Activated CD4-positive, alpha-beta T cell treated with anti-CD3 and anti-CD28 coated beads, Interleukin-2, amount 10 ng/mL, durations not matched to agents 24 days and 14 days (primary cell): Measurements from ENCODE around the gene PARP12. TPM values are rescaled to one million over a fixed set of nuclear protein-coding genes. Genes with fewer than 3 reads are reported as not detected.
"Not testable (repeated sequence)": the region's sequence is repeated elsewhere in the genome, so short reads cannot be mapped to it uniquely, and the experiment has no call there.

Experiments
- DNase-seq: peaks from one replicate; pipeline ENCODE4 v3.0.0; 2022
- H3K27ac Mint-ChIP-seq: one replicate; pipeline ENCODE4 v1.8.0; 2022; ENCODE audit warnings: mild to moderate bottlenecking, mixed read lengths
- H3K27me3 Mint-ChIP-seq: one replicate; pipeline ENCODE4 v1.8.0; 2022; ENCODE audit warnings: mixed read lengths
- H3K36me3 Mint-ChIP-seq: one replicate; pipeline ENCODE4 v1.8.0; 2022; ENCODE audit warnings: low read depth, mild to moderate bottlenecking, mixed read lengths
- H3K4me1 Mint-ChIP-seq: one replicate; pipeline ENCODE4 v1.8.0; 2021; ENCODE audit warnings: mixed read lengths
- H3K4me3 Mint-ChIP-seq: one replicate; pipeline ENCODE4 v1.8.0; 2022; ENCODE audit warnings: mild to moderate bottlenecking, moderate library complexity, mixed read lengths
- H3K9me3 Mint-ChIP-seq: one replicate; pipeline ENCODE4 v1.8.0; 2021; ENCODE audit warnings: mixed read lengths
- intact Hi-C: fragments of 100-400 bp; cut with micrococcal nuclease; formaldehyde crosslinking; loops from one replicate; pipeline ENCODE4 v1.15.1; 2023
- total RNA-seq: library from RNA; stranded (reverse); gene quantifications from 2 replicates; pipeline ENCODE4 v1.2.3, GENCODE V29; 2022

Gene PARP12, protein sequence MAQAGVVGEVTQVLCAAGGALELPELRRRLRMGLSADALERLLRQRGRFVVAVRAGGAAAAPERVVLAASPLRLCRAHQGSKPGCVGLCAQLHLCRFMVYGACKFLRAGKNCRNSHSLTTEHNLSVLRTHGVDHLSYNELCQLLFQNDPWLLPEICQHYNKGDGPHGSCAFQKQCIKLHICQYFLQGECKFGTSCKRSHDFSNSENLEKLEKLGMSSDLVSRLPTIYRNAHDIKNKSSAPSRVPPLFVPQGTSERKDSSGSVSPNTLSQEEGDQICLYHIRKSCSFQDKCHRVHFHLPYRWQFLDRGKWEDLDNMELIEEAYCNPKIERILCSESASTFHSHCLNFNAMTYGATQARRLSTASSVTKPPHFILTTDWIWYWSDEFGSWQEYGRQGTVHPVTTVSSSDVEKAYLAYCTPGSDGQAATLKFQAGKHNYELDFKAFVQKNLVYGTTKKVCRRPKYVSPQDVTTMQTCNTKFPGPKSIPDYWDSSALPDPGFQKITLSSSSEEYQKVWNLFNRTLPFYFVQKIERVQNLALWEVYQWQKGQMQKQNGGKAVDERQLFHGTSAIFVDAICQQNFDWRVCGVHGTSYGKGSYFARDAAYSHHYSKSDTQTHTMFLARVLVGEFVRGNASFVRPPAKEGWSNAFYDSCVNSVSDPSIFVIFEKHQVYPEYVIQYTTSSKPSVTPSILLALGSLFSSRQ
- total RNA-seq: 53.3 and 55.9 TPM in 2 replicates

DNA sequence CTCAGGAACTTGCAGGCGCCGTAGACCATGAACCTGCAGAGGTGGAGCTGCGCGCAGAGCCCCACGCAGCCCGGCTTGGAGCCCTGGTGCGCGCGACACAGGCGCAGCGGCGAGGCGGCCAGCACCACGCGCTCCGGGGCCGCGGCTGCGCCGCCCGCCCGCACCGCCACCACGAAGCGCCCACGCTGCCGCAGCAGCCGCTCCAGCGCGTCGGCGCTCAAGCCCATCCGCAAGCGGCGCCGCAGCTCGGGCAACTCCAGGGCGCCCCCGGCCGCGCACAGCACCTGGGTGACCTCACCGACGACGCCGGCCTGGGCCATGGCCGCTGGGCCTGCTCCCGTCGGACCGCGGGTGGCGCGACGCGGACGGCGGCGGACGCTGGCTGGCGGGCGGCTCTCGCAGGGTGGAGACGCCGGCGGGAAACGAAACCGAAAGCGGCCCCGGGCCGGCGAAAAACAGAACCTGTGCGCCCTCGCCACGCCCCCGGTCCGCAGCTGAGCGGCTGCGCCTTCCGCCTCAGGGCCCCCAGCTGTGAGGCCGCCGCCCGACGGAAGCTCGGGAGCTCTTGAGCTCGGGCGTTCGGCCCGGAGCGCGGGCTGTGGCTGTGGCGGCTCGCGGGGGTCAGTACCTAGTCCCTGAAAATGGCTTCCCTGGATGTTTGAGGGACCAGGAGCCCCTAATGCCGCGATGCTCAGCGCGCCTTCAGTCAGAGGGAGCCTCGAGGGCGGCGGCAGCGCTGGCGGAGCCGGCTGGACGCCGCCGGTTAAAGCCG lies at the start of gene PARP12:
Gene PARP12, minus strand, starts transcription at position 424 of the 772 bp plus-strand sequence. Its CDS starts 104 bp downstream, at position 320.
- peak; percentile 97 for DNase-seq
- intact Hi-C loops: loop anchor here (1.0 to 5.0 kb wide), 7 partner anchors 113 to 830 kb away; partner anchors contain the start of genes MKRN1, RAB19 and UBN2
- peaks cover 33% of the 10 kb centered on the region for H3K36me3 Mint-ChIP-seq
- peaks cover 25% of the 10 kb centered on the region for H3K9me3 Mint-ChIP-seq
- peak within 1 kb of the TSS; percentile 83 for H3K4me3 Mint-ChIP-seq
- H3K27ac Mint-ChIP-seq: peak within 1 kb of the TSS; percentile 94
- peaks cover 48% of the 10 kb centered on the region for H3K4me1 Mint-ChIP-seq
- peaks cover 2% of the 10 kb centered on the region for H3K27me3 Mint-ChIP-seq

DNA sequence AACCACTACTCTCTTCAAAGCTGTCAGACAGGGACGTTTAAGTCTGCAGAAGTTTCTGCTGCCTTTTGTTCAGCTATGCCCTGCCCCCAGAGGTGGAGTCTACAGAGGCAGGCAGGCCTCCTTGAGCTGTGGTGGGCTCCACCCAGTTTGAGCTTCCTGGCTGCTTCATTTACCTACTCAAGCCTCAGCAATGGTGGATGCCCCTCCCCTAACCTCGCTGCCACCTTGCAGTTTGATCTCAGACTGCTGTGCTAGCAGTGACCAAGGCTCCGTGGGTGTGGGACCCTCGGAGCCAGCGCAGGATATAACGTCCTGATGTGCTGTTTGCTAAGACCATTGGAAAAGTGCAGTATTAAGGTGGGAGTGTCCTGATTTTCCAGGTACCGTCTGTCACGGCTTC lies 46.0 kb upstream of the PARP12 start:
- H3K9me3 Mint-ChIP-seq: peaks cover 33% of the 10 kb centered on the region
- H3K36me3 Mint-ChIP-seq: peaks cover 75% of the 10 kb centered on the region

DNA sequence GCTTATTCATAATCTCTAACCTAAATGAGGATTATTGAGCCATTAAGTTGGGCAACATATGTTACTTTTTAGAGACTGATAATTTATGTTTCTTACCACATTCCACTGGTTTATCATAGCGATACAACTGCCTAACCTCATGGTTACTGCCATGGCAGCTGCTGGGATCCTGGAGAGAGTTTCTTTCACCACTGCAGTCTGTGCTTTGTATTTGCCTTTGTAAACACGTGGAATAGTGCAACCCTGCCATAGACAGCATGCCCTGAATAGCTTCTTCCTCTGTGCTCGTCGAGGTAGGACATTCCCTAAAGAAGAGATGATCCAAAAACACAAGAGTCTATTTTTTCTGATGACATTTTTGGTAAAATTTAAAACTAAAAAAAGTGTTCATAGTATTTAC lies 33.7 kb upstream of the PARP12 start:
- Mint-ChIP-seq H3K27me3 (no peaks in the 10 kb centered on the region), H3K27ac (no peak overlapping the region), H3K36me3 (peaks cover 77% of the 10 kb centered on the region), H3K4me1 (no peaks in the 10 kb centered on the region), H3K9me3 (no peaks in the 10 kb centered on the region), H3K4me3 (no peak overlapping the region)
- no peak for DNase-seq
- intact Hi-C loops: no loop called here

More for the DNA sequence above, 46.0 kb upstream of the PARP12 start:
- intact Hi-C loops, H3K4me3 Mint-ChIP-seq, H3K4me1 Mint-ChIP-seq, H3K27me3 Mint-ChIP-seq, H3K27ac Mint-ChIP-seq: not testable (repeated sequence)
- DNase-seq: peak; percentile 64

DNA sequence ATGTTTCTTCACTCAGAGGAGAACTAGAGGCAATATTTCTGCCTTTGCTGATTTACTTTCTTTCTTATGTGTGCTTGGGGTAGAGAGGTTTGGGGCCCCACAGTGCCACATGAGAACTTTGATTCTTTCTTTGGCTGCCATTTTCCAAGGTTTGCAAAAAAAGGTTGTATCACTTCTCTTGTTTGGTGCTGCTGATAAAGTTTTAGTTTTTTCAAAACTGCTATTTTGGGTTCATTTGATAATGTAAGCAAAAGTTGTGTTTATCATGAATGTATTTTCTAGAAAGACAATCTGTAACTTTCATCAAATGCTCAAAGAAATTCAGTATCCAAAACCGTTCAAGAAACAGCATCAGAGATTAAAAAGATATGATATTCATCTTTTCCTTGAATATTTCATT lies 30.6 kb upstream of the PARP12 start:
- Mint-ChIP-seq H3K4me3 (no peak overlapping the region), H3K27me3 (no peaks in the 10 kb centered on the region), H3K9me3 (no peaks in the 10 kb centered on the region), H3K4me1 (peaks cover 3% of the 10 kb centered on the region), H3K27ac (no peak overlapping the region), H3K36me3 (peaks cover 75% of the 10 kb centered on the region)
- intact Hi-C loops: no loop called here
- no peak for DNase-seq

DNA sequence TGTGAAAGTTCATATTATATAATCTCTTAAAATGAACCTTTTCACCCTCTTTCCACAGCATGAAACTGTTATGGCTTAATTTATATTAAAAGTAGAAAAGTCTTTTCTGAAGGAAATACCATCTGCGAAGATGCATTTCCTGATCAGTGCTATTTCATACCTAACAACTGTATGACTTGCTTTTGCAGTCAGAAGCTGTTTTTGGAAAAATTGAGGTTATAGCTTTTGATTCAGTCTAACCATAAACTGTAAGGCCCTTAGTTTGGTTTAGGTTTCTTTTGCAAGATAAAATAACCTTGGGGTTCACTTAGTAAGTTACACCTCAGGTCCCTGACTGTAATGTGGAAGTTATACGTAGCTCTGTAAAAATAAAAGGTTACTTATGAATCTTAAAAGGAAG lies 22.7 kb upstream of the PARP12 start:
- Mint-ChIP-seq H3K9me3 (no peaks in the 10 kb centered on the region), H3K27me3 (no peaks in the 10 kb centered on the region), H3K4me1 (peaks cover 24% of the 10 kb centered on the region), H3K36me3 (peaks cover 17% of the 10 kb centered on the region), H3K27ac (no peak overlapping the region), H3K4me3 (peak overlapping the region; percentile 28)
- DNase-seq: no peak
- intact Hi-C loops: no loop called here

DNA sequence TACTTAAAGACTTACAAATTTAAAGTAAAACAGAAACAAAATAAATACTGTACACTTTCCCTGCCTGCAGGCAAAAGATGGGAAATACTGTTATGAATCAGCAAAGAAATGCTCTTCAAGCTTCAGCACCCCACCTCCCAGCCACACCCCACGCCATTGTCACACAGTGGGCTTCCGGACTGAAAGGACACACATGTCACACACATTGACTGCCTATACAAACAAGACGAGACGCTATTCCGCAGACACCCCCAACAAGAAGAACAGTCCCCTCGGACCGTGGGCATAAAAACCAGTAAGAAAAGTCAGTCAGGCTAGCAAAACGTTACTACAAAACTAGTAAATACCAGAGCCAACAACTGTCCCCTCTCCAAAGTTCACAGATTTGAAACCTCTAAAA lies 22.2 kb upstream of the PARP12 start:
- DNase-seq: peak; percentile 82
- H3K27ac Mint-ChIP-seq: peak overlapping the region; percentile 68
- intact Hi-C loops: no loop called here
- H3K9me3 Mint-ChIP-seq: no peaks in the 10 kb centered on the region
- peaks cover 24% of the 10 kb centered on the region for H3K4me1 Mint-ChIP-seq
- H3K36me3 Mint-ChIP-seq: peaks cover 15% of the 10 kb centered on the region
- peaks cover 3% of the 10 kb centered on the region for H3K27me3 Mint-ChIP-seq
- H3K4me3 Mint-ChIP-seq: peak overlapping the region; percentile 28

DNA sequence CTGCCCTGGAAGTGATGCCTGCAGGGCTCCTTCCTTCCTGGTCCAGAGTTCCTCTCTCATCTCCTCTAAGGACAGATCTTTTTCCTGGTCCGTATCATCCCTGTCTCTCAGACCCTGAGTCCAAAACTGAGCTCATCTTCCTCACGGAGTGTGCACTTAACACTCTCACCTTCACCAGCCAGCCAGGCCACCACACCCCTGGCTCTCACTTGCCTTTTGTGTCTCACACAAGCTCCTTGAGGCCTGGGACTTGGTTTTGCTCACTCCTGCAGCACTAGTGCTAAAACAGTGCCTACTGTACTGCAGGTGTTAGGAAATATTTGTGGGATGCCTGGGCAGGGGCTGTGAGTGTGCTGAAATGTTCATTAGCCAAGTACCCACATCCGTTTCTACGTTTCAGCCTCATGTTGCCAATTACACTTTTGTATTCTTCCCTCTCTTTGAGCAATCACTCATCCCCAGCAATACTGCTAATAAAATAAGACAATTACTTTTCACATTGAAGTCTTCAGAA lies 21.4 kb upstream of the PARP12 start:
- no peak overlapping the region for H3K4me3 Mint-ChIP-seq
- no peak for DNase-seq
- no peaks in the 10 kb centered on the region for H3K9me3 Mint-ChIP-seq
- intact Hi-C loops: no loop called here
- H3K36me3 Mint-ChIP-seq: peaks cover 12% of the 10 kb centered on the region
- peaks cover 5% of the 10 kb centered on the region for H3K27me3 Mint-ChIP-seq
- no peak overlapping the region for H3K27ac Mint-ChIP-seq
- peaks cover 24% of the 10 kb centered on the region for H3K4me1 Mint-ChIP-seq

DNA sequence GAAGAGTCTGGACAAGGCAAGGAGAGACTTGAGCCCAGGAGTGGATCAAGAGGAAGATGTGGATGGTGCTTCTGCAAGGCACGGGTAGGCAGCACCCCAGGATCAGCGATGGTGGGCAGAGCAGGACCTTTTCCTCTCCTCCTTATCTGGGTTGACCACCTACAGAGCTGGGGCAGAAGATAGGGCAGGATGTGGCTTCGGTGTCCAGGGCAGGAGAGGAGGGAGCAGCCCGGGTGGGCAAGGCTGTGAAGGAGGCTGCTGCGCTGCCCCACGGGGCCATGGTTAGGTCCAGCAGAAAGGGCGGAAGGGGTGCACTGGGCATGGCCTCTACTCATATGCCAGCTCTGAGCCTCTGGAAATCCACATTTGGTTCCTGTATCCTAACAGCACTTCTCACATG lies 20.0 kb upstream of the PARP12 start:
- Mint-ChIP-seq H3K36me3 (peaks cover 5% of the 10 kb centered on the region), H3K27me3 (peaks cover 6% of the 10 kb centered on the region), H3K9me3 (no peaks in the 10 kb centered on the region), H3K4me1 (peaks cover 20% of the 10 kb centered on the region), H3K4me3 (no peak overlapping the region), H3K27ac (no peak overlapping the region)
- DNase-seq: no peak
- intact Hi-C loops: no loop called here

DNA sequence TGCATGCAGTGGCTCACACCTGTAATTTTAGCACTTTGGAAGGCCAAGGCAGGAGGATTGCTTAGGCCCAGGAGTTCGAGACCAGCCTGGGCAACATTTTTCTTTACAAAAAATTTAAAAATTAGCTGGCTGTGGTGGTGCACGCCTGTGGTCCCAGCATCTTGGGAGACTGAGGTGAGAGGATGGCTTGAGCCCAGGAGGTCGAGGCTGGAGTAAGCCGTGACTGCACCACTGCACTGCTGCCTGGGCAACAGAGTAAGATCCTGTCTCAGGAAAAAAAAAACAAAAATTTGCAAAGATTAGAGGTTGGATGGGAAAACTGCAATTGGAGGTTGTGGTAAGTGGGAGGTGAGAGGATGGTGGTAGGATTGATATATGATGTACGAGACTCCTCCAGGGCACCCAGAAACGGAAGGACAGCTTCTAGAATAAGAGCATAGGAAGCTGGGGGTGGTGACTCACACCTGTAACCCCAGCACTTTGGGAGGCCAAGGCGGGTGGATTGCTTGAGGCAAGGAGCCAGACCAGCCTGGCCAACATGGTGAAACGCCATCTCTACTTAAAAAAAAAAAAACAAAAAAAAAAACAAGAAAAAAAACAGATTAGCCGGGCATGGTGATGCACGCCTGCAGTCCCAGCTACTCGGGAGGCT lies 19.1 kb upstream of the PARP12 start:
- Mint-ChIP-seq H3K9me3 (no peaks in the 10 kb centered on the region), H3K4me3 (no peak overlapping the region), H3K36me3 (peaks cover 2% of the 10 kb centered on the region), H3K4me1 (peaks cover 20% of the 10 kb centered on the region), H3K27ac (no peak overlapping the region), H3K27me3 (peaks cover 6% of the 10 kb centered on the region)
- DNase-seq: no peak
- intact Hi-C loops: no loop called here

DNA sequence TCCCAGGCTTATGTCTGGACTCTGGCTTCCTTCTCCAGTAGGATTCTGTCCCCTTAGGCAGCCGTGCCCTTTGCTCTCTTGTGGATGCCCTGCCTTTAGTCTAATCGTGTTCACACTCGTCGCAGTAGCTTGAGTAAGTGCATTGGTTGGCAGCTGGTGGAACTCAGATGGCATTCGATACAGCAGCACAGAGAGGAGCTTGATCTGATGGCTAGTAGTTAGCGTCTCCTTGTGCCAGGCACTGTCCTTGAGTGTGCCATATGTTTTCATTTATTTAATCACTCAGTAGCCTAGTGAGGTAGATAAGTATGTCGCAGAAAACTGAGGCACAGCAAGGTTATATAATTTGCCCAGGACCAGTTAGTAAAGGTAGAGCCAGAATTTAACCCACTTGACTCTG lies 18.2 kb upstream of the PARP12 start:
- no peak for DNase-seq
- peaks cover 6% of the 10 kb centered on the region for H3K27me3 Mint-ChIP-seq
- H3K9me3 Mint-ChIP-seq: no peaks in the 10 kb centered on the region
- intact Hi-C loops: no loop called here
- no peak overlapping the region for H3K4me3 Mint-ChIP-seq
- peaks cover under 1% of the 10 kb centered on the region for H3K36me3 Mint-ChIP-seq
- peaks cover 16% of the 10 kb centered on the region for H3K4me1 Mint-ChIP-seq
- no peak overlapping the region for H3K27ac Mint-ChIP-seq

DNA sequence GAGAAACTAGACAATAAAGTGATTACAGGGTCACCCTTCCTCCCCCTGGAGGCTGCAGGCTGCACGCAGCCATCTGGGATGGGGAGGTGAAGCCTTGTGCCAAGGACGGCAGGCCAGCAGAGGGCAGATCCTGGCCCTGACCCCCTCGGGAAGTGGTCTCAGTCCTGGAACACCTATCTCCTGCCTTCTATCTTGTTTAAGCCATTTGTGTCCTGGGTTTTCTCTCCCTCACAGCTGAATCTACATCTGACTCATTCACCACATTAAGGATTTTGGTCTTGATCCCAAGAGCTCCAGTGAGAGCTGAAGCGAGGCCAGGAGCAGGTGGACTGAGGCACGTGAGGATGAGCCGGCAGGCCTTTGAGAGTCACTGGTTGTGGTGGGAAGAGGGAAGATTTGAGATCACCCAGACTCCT lies 16.4 kb upstream of the PARP12 start:
- Mint-ChIP-seq H3K4me1 (peaks cover 10% of the 10 kb centered on the region), H3K27me3 (peaks cover 11% of the 10 kb centered on the region), H3K27ac (no peak overlapping the region), H3K4me3 (no peak overlapping the region), H3K9me3 (no peaks in the 10 kb centered on the region), H3K36me3 (no peaks in the 10 kb centered on the region)
- no peak for DNase-seq
- intact Hi-C loops: no loop called here

DNA sequence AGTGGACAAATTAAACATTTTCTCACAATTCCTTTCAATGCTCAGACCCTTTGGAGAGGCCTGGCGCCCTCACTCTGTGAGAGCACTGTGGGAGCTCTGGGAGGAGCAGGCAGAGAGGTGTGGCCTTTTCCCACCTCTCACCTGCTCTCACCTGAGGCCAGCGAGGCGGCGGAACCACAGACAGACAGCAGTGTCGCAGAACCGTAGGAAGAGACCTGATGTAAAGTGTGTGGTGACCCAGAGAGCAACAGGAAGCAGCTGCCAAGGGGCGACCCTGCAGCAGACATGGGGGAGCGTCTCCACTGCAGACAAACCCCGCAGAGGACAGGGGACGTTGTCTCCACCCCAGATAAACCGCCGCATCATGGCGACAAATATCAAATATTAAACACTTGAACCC lies 15.6 kb upstream of the PARP12 start:
- H3K4me1 Mint-ChIP-seq: peaks cover 3% of the 10 kb centered on the region
- H3K4me3 Mint-ChIP-seq: no peak overlapping the region
- no peaks in the 10 kb centered on the region for H3K9me3 Mint-ChIP-seq
- H3K36me3 Mint-ChIP-seq: no peaks in the 10 kb centered on the region
- peaks cover 14% of the 10 kb centered on the region for H3K27me3 Mint-ChIP-seq
- intact Hi-C loops: no loop called here
- no peak for DNase-seq
- H3K27ac Mint-ChIP-seq: no peak overlapping the region

DNA sequence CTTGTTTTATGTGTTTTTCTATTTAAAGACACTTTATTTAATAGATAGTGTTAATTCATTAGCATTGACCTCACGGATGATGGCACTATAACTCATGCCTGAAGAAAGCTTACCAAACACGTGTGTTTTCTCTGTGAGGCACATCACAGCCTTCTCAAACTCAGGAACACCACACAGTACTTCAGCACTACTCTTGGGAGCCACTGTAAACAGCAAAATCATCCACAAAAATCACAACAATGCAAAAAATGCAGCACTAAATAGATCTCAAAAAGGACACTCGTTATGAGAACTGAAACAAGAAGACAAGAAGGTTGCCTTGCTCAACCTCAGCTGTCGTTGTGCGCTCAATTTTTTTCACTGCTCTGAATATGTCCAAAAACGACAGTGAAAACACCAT lies 12.0 kb upstream of the PARP12 start:
- intact Hi-C loops: no loop called here
- Mint-ChIP-seq H3K4me1 (peaks cover under 1% of the 10 kb centered on the region), H3K4me3 (no peak overlapping the region), H3K27me3 (peaks cover 19% of the 10 kb centered on the region), H3K36me3 (no peaks in the 10 kb centered on the region), H3K9me3 (no peaks in the 10 kb centered on the region), H3K27ac (no peak overlapping the region)
- no peak for DNase-seq
